Choroid plexus epithelial cell (primary cell): ENCODE measurements around the gene DNAI2.

ENCODE experiments used
- DNase-seq: peaks from one replicate; pipeline ENCODE4 v3.0.0-alpha.2; 2010; ENCODE audit warnings: low read depth
- H3K4me3 ChIP-seq: 2 replicates; pipeline ENCODE4 v1.5.1; 2011; ENCODE audit warnings: low read depth, mild to moderate bottlenecking, control low read depth, low read length, moderate library complexity
- CTCF ChIP-seq: conservative IDR thresholded peaks from 2 replicates; pipeline ENCODE4 v1.5.1; 2011; ENCODE audit warnings: low read depth, mild to moderate bottlenecking, control low read depth, inconsistent platforms, low read length, moderate library complexity

The DNAI2 gene

GRCh38 chr17:74344658-74345057 lies 70.6 kb downstream of the DNAI2 start:
- no peak for DNase-seq
- TF ChIP-seq CTCF = no peak
- H3K4me3 ChIP-seq = no peak overlapping the region

- DNase-seq = no peak
- H3K4me3 ChIP-seq = no peak overlapping the region
- TF ChIP-seq CTCF = no peak
These were observed 71.6 kb downstream of the DNAI2 start for GRCh38 chr17:74345433-74346241.

GRCh38 chr17:74347646-74348045 lies 73.6 kb downstream of the DNAI2 start:
- TF ChIP-seq CTCF = no peak
- H3K4me3 ChIP-seq = no peak overlapping the region
- DNase-seq = no peak

DNA sequence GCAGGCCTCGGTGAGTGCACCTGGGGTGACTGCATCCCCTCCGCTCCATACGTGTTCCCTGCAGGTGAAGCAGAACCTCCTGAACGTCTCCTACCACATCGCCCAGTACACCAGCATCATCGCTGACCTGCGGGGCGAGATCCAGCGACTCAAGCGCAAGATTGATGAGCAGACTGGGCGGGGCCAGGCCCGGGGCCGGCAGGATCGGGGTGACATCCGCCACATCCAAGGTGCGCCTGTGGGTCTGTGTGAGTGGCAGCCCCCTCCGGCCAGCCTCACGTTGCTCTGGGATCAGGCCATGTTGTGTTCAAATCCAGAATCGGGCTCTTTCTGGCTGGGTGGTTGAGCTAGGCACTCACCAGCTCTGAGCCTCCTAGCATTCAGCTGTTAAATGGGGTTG lies 75.1 kb downstream of the DNAI2 start:
- no peak for TF ChIP-seq CTCF
- H3K4me3 ChIP-seq = no peak overlapping the region
- no peak for DNase-seq

DNA sequence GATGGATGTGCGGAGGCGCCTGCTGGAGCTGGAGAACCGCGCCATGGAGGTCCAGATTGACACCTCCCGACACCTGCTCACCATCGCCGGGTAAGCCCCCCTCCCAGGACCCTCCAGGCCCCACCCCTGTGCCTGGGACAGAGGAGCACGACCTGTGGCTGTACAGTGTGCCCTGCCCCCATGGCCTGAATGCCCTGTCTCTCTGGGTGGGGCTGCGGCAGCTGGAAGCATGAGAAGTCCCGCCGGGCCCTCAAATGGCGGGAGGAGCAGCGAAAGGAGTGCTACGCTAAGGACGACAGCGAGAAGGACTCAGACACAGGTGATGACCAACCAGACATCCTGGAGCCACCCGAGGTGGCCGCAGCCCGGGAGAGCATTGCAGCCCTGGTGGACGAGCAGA lies 76.5 kb downstream of the DNAI2 start:
- DNase-seq = no peak
- no peak for TF ChIP-seq CTCF
- H3K4me3 ChIP-seq = no peak overlapping the region

DNA sequence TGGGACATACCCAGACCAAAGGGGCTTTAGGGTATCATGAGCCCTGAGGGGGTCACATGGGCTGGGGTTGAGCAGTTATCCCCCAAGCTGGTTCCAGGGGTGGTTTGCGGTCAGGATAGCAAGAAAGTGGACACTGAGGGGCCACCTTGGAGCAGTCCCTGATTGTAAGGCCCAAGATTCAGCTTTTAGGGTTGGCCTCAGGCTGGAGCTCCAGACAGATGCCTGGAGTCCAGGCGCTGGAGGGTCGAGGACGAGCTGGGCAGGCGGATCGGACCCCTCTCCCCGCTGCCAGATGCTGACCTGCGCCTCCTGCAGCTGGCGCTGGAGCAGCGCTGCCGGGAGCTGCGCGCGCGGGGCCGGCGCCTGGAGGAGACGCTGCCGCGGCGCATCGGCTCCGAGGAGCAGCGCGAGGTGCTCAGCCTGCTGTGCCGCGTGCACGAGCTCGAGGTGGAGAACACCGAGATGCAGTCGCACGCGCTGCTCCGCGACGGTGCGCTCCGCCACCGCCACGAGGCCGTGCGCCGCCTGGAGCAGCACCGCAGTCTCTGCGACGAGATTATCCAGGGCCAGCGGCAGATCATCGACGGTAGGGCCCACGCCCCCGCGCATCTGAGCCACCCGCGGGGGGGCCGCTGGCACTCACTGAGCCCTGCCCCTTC lies 77.6 kb downstream of the DNAI2 start:
- no peak for TF ChIP-seq CTCF
- DNase-seq = no peak
- no peak overlapping the region for H3K4me3 ChIP-seq
